ENCODE data around the gene ANKIB1.
"Not testable (repeated sequence)": the region's sequence is repeated elsewhere in the genome, so short reads cannot be mapped to it uniquely, and the experiment has no call there.

- TF ChIP-seq CTCF (conservative IDR thresholded peaks at IDR 0.05; ENCODE audit: low read depth, low read length); EZH2 (IDR thresholded peaks at IDR 0.05; ENCODE audit: borderline replicate concordance, low read depth, low read length, poor library complexity, severe bottlenecking): not testable (repeated sequence)
Measured at GRCh38 chr7:92254800-92255199, 9.0 kb downstream of the ANKIB1 start.

All from A673 (cell line).